ENCODE measurements around the gene CFAP45.

CFAP45 gene

DNA sequence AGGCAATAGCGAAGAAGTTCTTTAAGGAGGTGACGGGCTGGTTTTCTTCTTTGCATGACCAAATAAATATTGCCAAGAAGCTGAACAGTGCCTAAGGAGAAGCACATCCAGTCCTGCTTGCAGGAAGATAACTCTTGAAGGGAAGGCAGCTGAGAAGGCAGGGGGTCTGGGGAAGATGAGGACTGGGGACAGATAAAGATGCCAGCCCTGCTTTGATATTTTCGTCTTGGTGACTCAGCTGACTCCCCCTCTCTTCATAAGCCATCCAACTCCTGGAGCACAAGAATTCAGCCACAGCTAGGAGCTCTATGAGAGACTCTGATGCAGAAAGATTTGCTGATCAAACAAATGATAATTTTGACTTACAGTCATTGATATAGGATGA lies 3.4 kb downstream of the CFAP45 start:
- TF ChIP-seq POLR2AphosphoS5 (IDR thresholded peaks at IDR 0.05; ENCODE audit: low read depth, low read length) (no peak), FOXP2 (optimal IDR thresholded peaks at IDR 0.05; ENCODE audit: borderline replicate concordance, extremely low read depth, extremely low read length, insufficient read depth) (no peak), TAF1 (IDR thresholded peaks at IDR 0.05; ENCODE audit: borderline replicate concordance, insufficient read depth, low read length) (no peak), SIN3A (IDR thresholded peaks at IDR 0.05; ENCODE audit: borderline replicate concordance, insufficient read depth, low read length) (no peak)
- TF ChIP-seq, protein P1, sequence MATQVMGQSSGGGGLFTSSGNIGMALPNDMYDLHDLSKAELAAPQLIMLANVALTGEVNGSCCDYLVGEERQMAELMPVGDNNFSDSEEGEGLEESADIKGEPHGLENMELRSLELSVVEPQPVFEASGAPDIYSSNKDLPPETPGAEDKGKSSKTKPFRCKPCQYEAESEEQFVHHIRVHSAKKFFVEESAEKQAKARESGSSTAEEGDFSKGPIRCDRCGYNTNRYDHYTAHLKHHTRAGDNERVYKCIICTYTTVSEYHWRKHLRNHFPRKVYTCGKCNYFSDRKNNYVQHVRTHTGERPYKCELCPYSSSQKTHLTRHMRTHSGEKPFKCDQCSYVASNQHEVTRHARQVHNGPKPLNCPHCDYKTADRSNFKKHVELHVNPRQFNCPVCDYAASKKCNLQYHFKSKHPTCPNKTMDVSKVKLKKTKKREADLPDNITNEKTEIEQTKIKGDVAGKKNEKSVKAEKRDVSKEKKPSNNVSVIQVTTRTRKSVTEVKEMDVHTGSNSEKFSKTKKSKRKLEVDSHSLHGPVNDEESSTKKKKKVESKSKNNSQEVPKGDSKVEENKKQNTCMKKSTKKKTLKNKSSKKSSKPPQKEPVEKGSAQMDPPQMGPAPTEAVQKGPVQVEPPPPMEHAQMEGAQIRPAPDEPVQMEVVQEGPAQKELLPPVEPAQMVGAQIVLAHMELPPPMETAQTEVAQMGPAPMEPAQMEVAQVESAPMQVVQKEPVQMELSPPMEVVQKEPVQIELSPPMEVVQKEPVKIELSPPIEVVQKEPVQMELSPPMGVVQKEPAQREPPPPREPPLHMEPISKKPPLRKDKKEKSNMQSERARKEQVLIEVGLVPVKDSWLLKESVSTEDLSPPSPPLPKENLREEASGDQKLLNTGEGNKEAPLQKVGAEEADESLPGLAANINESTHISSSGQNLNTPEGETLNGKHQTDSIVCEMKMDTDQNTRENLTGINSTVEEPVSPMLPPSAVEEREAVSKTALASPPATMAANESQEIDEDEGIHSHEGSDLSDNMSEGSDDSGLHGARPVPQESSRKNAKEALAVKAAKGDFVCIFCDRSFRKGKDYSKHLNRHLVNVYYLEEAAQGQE (IDR thresholded peaks at IDR 0.05; ENCODE audit: insufficient read depth in 1 of 2, low read depth in 2 of 2, low read length in 2 of 2): no peak

DNA sequence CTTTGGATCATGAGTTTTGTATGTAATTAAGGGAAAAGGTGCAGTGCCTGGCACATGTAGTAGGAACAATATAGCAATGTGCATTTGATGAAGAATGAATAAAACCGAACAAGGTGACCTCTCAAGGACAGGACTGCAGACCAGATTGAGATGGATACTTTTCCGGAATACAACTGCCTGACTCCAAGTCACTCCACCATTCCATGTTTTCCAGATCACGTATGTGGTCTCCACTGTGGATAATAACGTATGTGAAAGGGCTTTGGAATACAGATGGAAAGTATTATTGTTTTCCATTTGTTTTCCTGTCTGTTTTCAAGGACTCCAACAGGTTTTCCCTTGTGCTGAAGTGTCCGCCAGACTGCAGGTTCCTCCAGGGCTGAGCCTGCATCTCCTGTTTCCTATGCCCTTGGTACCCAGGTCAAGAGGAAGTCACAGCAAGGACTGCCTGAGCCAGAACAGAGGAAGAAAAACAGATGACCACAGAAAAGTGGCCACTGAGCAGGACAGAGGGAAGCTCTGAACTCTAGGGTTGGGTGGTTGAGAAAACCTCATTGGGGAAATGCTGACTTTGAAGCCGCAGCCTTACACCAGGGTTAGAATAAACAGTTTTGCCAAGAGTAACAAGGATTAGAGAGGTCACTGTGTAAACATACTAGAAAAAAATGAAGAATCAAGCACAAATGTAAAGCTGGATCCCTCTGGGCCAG lies 4.0 kb downstream of the CFAP45 start:
- no peak for TF ChIP-seq TAF1 (IDR thresholded peaks at IDR 0.05; ENCODE audit: borderline replicate concordance, insufficient read depth, low read length)
- TF ChIP-seq FOXP2 (optimal IDR thresholded peaks at IDR 0.05; ENCODE audit: borderline replicate concordance, extremely low read depth, extremely low read length, insufficient read depth): no peak
- TF ChIP-seq, protein P1 (IDR thresholded peaks at IDR 0.05; ENCODE audit: insufficient read depth in 1 of 2, low read depth in 2 of 2, low read length in 2 of 2): no peak
- no peak for TF ChIP-seq POLR2AphosphoS5 (IDR thresholded peaks at IDR 0.05; ENCODE audit: low read depth, low read length)
- TF ChIP-seq SIN3A (IDR thresholded peaks at IDR 0.05; ENCODE audit: borderline replicate concordance, insufficient read depth, low read length): no peak

DNA sequence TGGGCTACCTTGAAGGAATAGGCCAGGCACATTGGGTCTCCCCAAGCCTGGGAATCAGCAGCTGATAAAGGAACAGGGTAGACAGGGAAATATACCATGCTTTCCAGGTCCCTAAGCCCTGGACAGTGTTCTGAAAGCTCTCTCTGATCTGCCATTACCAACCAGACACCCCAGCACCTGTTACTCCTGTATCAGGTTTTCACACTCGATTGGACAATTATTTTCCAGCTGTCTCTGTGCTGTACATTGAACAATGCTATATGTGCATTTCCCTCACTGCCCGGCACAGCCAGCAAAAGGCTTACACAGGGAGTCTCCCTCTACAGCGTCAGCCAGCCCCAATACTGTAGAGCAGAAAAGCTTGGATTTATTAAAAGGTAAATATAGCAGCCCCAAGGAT lies 4.7 kb downstream of the CFAP45 start:
- TF ChIP-seq, protein P1 (IDR thresholded peaks at IDR 0.05; ENCODE audit: insufficient read depth in 1 of 2, low read depth in 2 of 2, low read length in 2 of 2): no peak
- TF ChIP-seq POLR2AphosphoS5 (IDR thresholded peaks at IDR 0.05; ENCODE audit: low read depth, low read length) (no peak), FOXP2 (optimal IDR thresholded peaks at IDR 0.05; ENCODE audit: borderline replicate concordance, extremely low read depth, extremely low read length, insufficient read depth) (no peak), SIN3A (IDR thresholded peaks at IDR 0.05; ENCODE audit: borderline replicate concordance, insufficient read depth, low read length) (no peak), TAF1 (IDR thresholded peaks at IDR 0.05; ENCODE audit: borderline replicate concordance, insufficient read depth, low read length) (no peak)

DNA sequence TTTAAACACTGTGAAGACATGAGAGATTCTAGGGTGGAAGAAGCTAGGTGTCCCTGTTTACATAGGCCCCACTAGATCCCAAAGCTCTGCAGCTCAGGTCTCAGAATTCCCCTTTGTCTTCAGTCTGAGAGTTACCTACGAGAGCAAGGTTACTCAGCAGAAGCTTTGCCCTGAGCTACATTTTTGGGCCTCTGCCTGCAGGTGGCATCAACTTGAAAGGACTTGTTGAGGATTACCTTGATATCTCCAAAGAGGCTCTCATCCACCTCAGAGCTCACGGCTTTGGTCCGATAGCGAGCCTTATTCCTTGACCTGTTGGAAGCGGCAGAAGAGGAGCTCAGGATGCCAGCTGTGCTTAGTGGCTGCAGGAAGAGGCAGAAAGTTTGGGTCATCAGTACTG lies 7.0 kb downstream of the CFAP45 start:
- TF ChIP-seq POLR2AphosphoS5 (IDR thresholded peaks at IDR 0.05; ENCODE audit: low read depth, low read length) (no peak), TAF1 (IDR thresholded peaks at IDR 0.05; ENCODE audit: borderline replicate concordance, insufficient read depth, low read length) (no peak), FOXP2 (optimal IDR thresholded peaks at IDR 0.05; ENCODE audit: borderline replicate concordance, extremely low read depth, extremely low read length, insufficient read depth) (no peak), SIN3A (IDR thresholded peaks at IDR 0.05; ENCODE audit: borderline replicate concordance, insufficient read depth, low read length) (no peak)
- TF ChIP-seq, protein P1 (IDR thresholded peaks at IDR 0.05; ENCODE audit: insufficient read depth in 1 of 2, low read depth in 2 of 2, low read length in 2 of 2): no peak
